Peyer's patch (tissue), 4 donors: Measurements from ENCODE around the gene NEK3.

Source experiments
- CTCF ChIP-seq, 6 experiments: fragments of 450-650 bp in 4 of 6; fragments of 200-600 bp in 2 of 6; sonication (generic) in 1 of 6; IDR thresholded peaks; one replicate each; pipeline ENCODE4 v1.5.1; 2017 to 2019; ENCODE audit warnings: antibody characterized with exemption in 6 of 6, mild to moderate bottlenecking in 3 of 6, moderate library complexity in 1 of 6
- POLR2A ChIP-seq, 2 donors: fragments of 450-650 bp; IDR thresholded peaks; one replicate each; pipeline ENCODE4 v1.5.1; 2017; ENCODE audit warnings: antibody characterized with exemption in 2 of 2, mild to moderate bottlenecking in 2 of 2, moderate library complexity in 2 of 2

GRCh38 chr13:52160053-52160452 lies 656 bp upstream of the NEK3 start:
- TF ChIP-seq CTCF (IDR thresholded peaks at IDR 0.05) (no peak), POLR2A (IDR thresholded peaks at IDR 0.05) (no peak)
